Activated CD8-positive, alpha-beta memory T cell treated with anti-CD3 and anti-CD28 coated beads for 1 hour (primary cell): ENCODE data around the gene KRTAP10-1.

Experiments used
- DNase-seq, 2 donors: peaks; one replicate each; pipeline ENCODE4 v3.0.0-alpha.2; 2020; ENCODE audit warnings: low read depth in 1 of 2; ENCODE audit errors: extremely low read depth in 1 of 2

The KRTAP10-1 gene

GRCh38 chr21:44549525-44550211 lies 9.7 kb upstream of the KRTAP10-1 start:
- DNase-seq, result no peak

- no peak for DNase-seq
These were observed 8.9 kb upstream of the KRTAP10-1 start for GRCh38 chr21:44548922-44549321.

- no peak for DNase-seq
These were observed 8.4 kb upstream of the KRTAP10-1 start for GRCh38 chr21:44548381-44548780.

GRCh38 chr21:44547656-44548331 lies 7.8 kb upstream of the KRTAP10-1 start:
- no peak for DNase-seq

GRCh38 chr21:44544566-44544965 lies 4.6 kb upstream of the KRTAP10-1 start:
- no peak for DNase-seq

- DNase-seq, result no peak
These were observed 2.7 kb upstream of the KRTAP10-1 start for GRCh38 chr21:44542716-44543115.

- DNase-seq, result no peak
These were observed 820 bp upstream of the KRTAP10-1 start for GRCh38 chr21:44540741-44541288.

DNA sequence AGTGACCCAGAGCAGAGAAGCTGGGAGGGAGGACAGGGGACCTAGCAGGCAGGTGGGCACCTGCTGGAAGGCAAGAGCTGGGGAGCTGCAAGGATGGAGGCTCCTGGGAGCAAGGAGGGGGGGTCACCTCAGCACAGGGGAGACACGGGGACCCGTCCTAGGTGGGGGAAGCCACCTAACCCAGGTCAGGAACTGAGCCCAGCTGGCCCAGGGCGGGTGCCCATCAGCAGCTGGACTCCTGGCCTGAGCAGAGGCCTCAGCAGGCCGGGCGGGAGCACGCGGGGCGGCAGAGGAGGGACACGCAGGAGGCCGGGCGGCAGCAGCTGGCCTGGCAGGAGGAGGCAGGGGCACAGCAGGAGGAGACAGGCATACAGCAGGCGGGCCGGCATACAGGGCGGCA lies 949 bp downstream of the KRTAP10-1 start:
- DNase-seq, result no peak

DNA sequence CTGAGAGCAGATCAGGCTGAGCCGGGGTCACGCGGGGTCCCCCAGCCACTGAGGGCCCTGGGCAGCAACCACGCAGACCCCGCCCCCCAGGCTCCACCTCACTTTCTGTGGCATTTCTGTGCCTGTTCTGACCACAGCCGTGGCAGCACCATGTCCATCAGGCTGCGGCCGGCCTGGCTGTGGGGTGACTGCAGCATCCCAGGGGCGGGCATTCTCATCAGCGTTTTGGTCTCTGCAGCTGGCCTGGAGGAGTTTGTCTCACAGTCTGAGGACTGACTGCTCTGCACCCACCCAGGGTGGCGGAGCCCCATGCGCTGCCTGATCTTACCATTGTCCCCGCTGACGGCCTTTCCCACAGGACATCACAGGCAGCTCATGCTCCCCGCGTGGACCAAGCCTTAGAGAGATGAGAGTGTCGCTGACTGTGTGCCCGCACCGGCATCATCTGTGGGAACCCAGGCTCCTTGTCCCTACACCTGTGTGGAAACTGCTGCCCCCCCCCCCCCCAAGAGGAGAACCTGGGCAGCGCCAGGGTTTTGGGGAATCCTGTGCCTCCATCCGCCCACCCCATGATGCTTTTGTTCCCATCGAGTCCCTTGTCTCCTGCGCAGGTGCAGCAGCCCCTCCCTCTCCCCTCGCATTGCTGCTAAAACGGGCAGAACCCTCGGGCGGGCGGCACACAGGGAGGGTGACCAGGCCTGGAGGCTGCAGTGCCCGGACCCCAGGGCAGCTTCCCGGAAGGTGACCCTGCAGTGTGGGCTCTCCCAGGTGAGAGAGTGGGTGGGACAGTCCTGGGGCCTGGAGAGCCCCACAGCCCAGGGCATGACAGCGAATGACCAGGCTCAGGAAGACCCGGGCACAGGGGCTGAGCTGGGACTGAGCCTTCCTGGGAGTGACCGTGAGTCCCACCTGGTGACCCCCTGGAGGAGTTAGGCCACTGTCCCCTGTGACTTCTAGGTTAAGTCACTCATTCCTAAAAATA lies 1.8 kb downstream of the KRTAP10-1 start:
- no peak for DNase-seq

- no peak for DNase-seq
These were observed 4.0 kb downstream of the KRTAP10-1 start for GRCh38 chr21:44535963-44536362.

- no peak for DNase-seq
These were observed 5.3 kb downstream of the KRTAP10-1 start for GRCh38 chr21:44534688-44535087.

DNA sequence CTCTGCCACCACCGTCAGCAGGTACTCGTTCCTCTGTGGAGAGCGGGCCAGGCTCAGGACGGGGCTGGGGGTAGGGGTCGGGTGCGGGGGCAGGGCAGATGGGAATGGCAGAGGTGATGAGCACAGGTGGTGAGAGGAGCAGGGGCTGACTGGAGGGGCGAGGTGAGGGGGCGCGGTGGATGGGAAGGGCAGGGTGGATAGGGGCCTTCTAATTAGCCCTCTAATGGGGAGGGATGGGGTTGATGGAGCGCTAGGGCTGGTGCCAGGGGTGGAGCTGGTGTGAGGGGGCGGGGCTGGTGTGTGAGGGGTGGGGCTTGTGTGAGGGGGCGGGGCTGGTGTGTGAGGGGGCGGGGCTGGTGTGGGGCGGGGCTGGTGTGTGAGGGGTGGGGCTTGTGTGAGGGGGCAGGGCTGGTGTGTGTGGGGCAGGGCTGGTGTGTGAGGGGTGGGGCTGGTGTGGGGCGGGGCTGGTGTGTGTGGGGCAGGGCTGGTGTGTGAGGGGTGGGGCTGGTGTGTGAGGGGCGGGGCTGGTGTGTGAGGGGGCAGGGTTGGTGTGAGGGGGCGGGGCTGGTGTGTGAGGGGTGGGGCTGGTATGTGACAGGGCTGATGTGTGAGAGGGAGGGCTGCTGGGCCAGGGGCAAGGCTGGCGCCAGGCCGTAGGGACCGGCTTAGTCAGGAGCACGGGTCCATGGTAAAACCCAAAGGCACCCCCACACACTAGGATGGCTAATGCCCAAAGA lies 5.9 kb downstream of the KRTAP10-1 start:
- no peak for DNase-seq

- no peak for DNase-seq
These were observed 6.7 kb downstream of the KRTAP10-1 start for GRCh38 chr21:44533121-44533890.

- DNase-seq, result no peak
These were observed 7.3 kb downstream of the KRTAP10-1 start for GRCh38 chr21:44532712-44533111.

DNA sequence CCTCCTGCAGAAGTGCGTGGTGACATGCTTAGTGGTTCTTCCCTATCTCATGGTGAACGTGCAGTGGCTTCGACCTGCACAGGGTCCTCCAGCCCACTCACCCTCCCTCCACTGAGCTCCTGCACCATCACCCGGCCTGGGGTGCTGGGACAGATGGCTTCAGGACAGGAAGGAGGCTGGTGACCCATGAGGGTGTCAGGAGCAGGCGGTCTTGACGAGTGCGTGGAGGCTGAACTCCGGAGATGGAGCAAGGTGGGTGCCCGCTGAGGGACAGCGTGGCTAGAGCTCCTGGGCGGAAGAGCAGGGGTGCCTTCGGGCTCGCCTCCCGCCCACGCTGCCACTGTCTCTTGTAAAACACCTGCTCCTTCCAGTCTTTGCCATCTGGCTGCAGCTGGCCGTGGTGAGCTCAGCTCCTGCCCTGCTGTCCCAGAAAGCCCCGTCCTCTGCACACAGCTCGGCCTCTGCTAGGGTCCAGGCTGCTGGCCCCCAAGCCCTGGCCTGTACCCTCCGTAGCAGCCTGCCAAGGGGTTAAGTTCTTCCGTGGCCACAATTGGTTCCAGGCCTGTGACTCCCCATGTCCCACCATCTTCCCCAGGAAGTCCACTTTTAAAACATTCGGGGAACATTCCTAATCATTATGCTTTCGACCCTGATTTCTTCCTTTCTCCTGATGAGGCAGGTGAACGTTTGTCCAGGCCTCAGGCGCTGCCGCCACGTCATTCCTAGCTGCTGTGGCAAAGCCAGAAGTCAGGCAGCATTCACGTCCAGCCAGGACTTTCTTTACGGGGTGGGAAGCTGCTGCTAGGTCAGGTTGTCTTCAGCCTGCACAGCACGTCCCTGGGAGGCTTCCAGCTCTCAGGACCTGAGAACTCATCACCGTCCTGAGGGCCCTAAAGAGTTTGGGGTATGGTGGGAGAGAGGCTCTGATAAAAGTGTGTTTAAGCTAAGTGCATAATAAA lies 8.1 kb downstream of the KRTAP10-1 start:
- no peak for DNase-seq

DNA sequence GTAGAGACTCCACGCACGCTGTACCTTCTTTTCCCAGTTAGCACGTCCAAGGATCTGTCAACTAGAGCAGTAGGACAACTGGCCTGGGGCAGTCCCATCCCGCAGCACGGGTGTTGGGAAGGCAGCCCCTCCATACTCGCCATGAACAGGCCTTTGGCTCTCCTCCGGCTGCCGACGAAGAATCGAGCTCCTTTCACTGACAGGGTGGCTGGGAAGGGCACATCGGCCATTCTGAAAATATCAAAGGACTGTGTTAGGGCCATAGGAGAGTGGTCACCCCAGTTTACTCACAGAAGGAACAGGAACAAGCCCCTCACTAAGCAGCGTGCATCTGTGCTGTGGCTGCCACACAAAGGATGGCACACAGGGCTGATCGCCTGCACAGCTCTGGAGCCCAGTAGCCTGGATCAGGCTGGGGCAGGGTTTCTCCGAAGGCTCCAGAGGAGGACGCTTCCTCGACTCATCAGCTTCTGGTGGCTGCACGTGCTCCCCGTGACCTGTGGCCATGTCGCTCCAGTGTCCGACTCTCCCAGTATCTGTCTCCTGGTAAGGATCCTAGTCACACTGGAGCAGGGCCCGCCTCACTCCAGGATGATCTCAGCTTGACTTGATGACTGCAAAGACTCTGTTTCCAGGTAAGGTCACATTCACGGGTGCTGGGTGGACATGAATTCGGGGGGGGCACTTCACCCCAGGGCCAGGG lies 8.9 kb downstream of the KRTAP10-1 start:
- no peak for DNase-seq

- no peak for DNase-seq
These were observed 9.6 kb downstream of the KRTAP10-1 start for GRCh38 chr21:44530221-44530902.
